Karpas-422 (cell line): ENCODE measurements around the gene GPC6. TPM values are rescaled to one million over a fixed set of nuclear protein-coding genes. Genes with fewer than 3 reads are reported as not detected.

Experiments used
- DNase-seq: peaks from one replicate; pipeline ENCODE4 v3.0.0-alpha.2; 2015
- H2AFZ ChIP-seq: fragments of 200-600 bp; sonication (generic); 2 replicates; pipeline ENCODE4 v1.6.1; 2014; ENCODE audit warnings: antibody characterized with exemption, low read length, mixed read lengths
- H3K27ac ChIP-seq: fragments of 200-600 bp; sonication (generic); 2 replicates; pipeline ENCODE4 v1.5.1; 2014; ENCODE audit warnings: mild to moderate bottlenecking, low read length, moderate library complexity
- H3K27me3 ChIP-seq: fragments of 200-600 bp; sonication (generic); 2 replicates; pipeline ENCODE4 v1.6.1; 2014; ENCODE audit warnings: low read length, mixed read lengths
- H3K36me3 ChIP-seq: fragments of 200-600 bp; sonication (generic); 2 replicates; pipeline ENCODE4 v1.6.1; 2014; ENCODE audit warnings: low read length, mixed read lengths; ENCODE audit not compliant: insufficient read depth
- H3K4me1 ChIP-seq: fragments of 200-600 bp; sonication (generic); 2 replicates; pipeline ENCODE4 v1.6.1; 2014; ENCODE audit warnings: mild to moderate bottlenecking, low read length, mixed read lengths
- H3K4me2 ChIP-seq: fragments of 200-600 bp; sonication (generic); 2 replicates; pipeline ENCODE4 v1.6.1; 2014; ENCODE audit warnings: low read length, low read depth, mild to moderate bottlenecking; ENCODE audit not compliant: poor library complexity, severe bottlenecking
- H3K4me3 ChIP-seq: fragments of 200-600 bp; sonication (generic); 2 replicates; pipeline ENCODE4 v1.5.1; 2014; ENCODE audit warnings: mild to moderate bottlenecking, antibody characterized with exemption, low read length, mixed read lengths
- H3K79me2 ChIP-seq: fragments of 200-600 bp; sonication (generic); 2 replicates; pipeline ENCODE4 v1.6.1; 2014; ENCODE audit warnings: mild to moderate bottlenecking, low read length, mixed read lengths
- H3K9ac ChIP-seq: fragments of 200-600 bp; sonication (generic); 2 replicates; pipeline ENCODE4 v1.6.0; 2014; ENCODE audit warnings: low read length
- H3K9me2 ChIP-seq: fragments of 200-600 bp; sonication (generic), shearing (Covaris generic); replicated peaks from 2 replicates; pipeline ENCODE4 v1.6.0; 2014; ENCODE audit warnings: mild to moderate bottlenecking, low read length, moderate library complexity; ENCODE audit not compliant: insufficient read depth
- H3K9me3 ChIP-seq: fragments of 300-700, 200-600 bp; sonication (generic); 2 replicates; pipeline ENCODE4 v1.6.1; 2014; ENCODE audit warnings: low read length, mixed read lengths
- H4K20me1 ChIP-seq: fragments of 200-600 bp; sonication (generic); 2 replicates; pipeline ENCODE4 v1.6.1; 2014; ENCODE audit warnings: mild to moderate bottlenecking, antibody characterized with exemption, low read length, low read depth; ENCODE audit not compliant: insufficient read depth
- total RNA-seq: library from RNA; depleted of rRNA; stranded (reverse); fragments of >200 nt; shearing (Covaris generic); gene quantifications from 2 replicates; pipeline ENCODE4 v1.2.3, GENCODE V29; 2014; ENCODE audit warnings: low replicate concordance

Gene GPC6
- total RNA-seq, 1 experiment from 2014 or later = not detected

DNA sequence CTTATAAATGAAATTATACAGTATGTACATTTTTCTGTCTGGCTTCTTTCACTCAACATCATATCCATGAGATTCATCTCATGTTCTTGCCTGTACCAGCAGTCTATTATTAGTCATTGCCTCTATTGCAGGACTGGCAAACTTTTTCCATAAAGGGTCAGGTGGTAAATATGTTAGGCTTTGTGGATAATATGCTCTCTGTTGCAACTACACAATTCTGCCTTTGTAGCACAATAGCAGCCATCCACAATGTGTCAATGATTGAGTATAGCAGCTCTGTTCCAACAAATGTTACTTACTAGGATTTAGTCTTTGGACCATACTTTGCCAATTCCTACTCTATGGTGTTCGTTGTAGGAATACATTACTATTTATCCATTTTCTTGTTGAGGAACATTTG, 948.5 kb downstream of the GPC6 start:
- no peak overlapping the region for H3K4me3 ChIP-seq
- no peaks in the 10 kb centered on the region; the same call in 1 of the 2 replicates for H3K9me3 ChIP-seq
- no peaks in the 10 kb centered on the region for H3K36me3 ChIP-seq
- no peak overlapping the region for H2AFZ ChIP-seq
- no peak for DNase-seq
- no peak overlapping the region for H3K9ac ChIP-seq
- H3K4me1 ChIP-seq = no peaks in the 10 kb centered on the region
- H3K27ac ChIP-seq = no peak overlapping the region
- no peaks in the 10 kb centered on the region for H3K79me2 ChIP-seq
- no peak overlapping the region for H3K4me2 ChIP-seq
- H3K27me3 ChIP-seq = no peaks in the 10 kb centered on the region
- no peaks in the 10 kb centered on the region for H4K20me1 ChIP-seq
- H3K9me2 ChIP-seq = no peaks in the 10 kb centered on the region

DNA sequence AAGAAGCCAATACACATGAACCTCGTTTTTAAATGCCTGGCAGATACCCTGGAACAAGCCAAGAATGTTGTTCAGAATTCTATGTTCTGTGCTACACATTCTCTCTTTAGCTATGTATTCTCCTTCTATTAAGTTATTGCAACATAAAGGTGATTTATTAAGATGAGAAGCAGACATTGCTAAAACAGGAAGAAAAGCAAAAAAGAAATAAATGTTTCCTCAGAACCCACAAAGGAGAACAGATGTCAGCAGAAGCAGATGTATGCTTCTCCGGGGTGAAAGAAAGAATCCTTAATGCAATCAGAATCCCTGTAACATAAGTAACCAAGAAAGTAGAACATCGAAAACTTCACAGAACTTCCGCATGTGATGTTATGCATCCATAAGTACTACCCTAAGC, 950.0 kb downstream of the GPC6 start:
- H3K9ac ChIP-seq = no peak overlapping the region
- no peaks in the 10 kb centered on the region for H3K79me2 ChIP-seq
- no peaks in the 10 kb centered on the region for H3K27me3 ChIP-seq
- no peaks in the 10 kb centered on the region for H3K4me1 ChIP-seq
- no peaks in the 10 kb centered on the region for H3K36me3 ChIP-seq
- no peaks in the 10 kb centered on the region; the same call in 1 of the 2 replicates for H3K9me3 ChIP-seq
- H3K4me2 ChIP-seq = no peak overlapping the region
- DNase-seq = no peak
- H4K20me1 ChIP-seq = no peaks in the 10 kb centered on the region
- H3K9me2 ChIP-seq = no peaks in the 10 kb centered on the region
- no peak overlapping the region for H3K27ac ChIP-seq
- H3K4me3 ChIP-seq = no peak overlapping the region
- H2AFZ ChIP-seq = no peak overlapping the region

DNA sequence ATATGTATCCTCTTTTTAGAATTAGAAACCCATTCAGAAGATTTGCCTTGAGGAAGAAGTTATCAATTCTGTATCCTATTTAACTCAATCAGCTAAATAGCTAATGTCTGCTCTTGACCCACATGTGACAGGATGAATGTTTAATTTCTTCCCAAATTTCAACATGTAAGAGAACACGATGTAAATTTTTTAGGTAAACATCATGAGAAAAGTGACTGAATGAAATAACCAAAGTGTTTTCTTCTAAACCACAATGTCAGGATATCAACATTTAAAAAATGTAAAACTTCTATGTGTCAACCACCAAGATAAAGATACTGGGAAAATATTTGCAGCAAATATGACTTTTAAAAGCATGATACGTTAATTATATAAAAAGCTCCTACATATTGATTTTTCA, 950.4 kb downstream of the GPC6 start:
- Histone ChIP-seq H3K4me1 (no peaks in the 10 kb centered on the region), H3K9ac (no peak overlapping the region), H3K9me2 (no peaks in the 10 kb centered on the region), H3K36me3 (no peaks in the 10 kb centered on the region), H3K27me3 (no peaks in the 10 kb centered on the region), H3K4me2 (no peak overlapping the region), H4K20me1 (no peaks in the 10 kb centered on the region), H3K9me3 (no peaks in the 10 kb centered on the region; the same call in 1 of the 2 replicates), H2AFZ (no peak overlapping the region), H3K79me2 (no peaks in the 10 kb centered on the region), H3K27ac (no peak overlapping the region), H3K4me3 (no peak overlapping the region)
- no peak for DNase-seq

GRCh38 chr13:94178625-94179244, 952.1 kb downstream of the GPC6 start:
- H2AFZ ChIP-seq = no peak overlapping the region
- no peaks in the 10 kb centered on the region; the same call in 1 of the 2 replicates for H3K9me3 ChIP-seq
- H3K79me2 ChIP-seq = no peaks in the 10 kb centered on the region
- no peak overlapping the region for H3K4me2 ChIP-seq
- no peaks in the 10 kb centered on the region for H3K9me2 ChIP-seq
- no peak for DNase-seq
- H3K4me1 ChIP-seq = no peaks in the 10 kb centered on the region
- no peak overlapping the region for H3K27ac ChIP-seq
- no peak overlapping the region for H3K9ac ChIP-seq
- no peaks in the 10 kb centered on the region for H4K20me1 ChIP-seq
- H3K36me3 ChIP-seq = no peaks in the 10 kb centered on the region
- no peaks in the 10 kb centered on the region for H3K27me3 ChIP-seq
- no peak overlapping the region for H3K4me3 ChIP-seq

- H2AFZ ChIP-seq = no peak overlapping the region
- H3K79me2 ChIP-seq = no peaks in the 10 kb centered on the region
- H4K20me1 ChIP-seq = no peaks in the 10 kb centered on the region
- no peak overlapping the region for H3K9ac ChIP-seq
- no peaks in the 10 kb centered on the region for H3K9me2 ChIP-seq
- H3K9me3 ChIP-seq = no peaks in the 10 kb centered on the region
- H3K4me2 ChIP-seq = no peak overlapping the region
- H3K27me3 ChIP-seq = no peaks in the 10 kb centered on the region
- H3K4me3 ChIP-seq = no peak overlapping the region
- H3K4me1 ChIP-seq = no peaks in the 10 kb centered on the region
- no peak overlapping the region for H3K27ac ChIP-seq
- DNase-seq = no peak
- no peaks in the 10 kb centered on the region for H3K36me3 ChIP-seq
Measured at GRCh38 chr13:94181461-94182107, 955.0 kb downstream of the GPC6 start.

DNA sequence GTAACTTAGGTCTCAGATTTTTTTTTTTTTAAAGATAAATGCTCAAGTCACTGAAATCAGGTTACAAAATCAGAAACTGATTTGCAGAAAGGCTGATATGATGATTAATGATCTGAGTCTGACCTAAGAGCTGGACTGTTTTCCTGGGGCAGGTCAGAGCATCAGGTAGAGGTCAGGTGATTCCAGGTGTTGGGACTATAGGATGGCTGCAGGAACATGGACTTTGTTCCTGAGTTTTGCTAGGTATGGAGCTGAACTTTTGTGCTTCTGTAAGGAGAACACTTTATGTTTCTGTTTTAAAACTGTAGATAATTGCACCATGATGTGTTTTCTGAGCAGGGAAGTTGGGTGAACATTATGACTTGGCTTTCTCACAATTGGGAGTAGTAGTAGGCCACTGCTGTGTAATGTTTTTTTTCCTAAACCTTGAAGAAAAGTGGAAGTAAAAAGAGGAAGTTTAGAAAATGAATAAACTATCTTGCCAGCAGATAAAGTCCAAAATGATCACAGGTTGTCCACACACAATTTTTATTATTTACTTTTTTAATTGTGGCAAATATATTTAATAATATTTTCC, 955.7 kb downstream of the GPC6 start:
- H3K4me2 ChIP-seq = no peak overlapping the region
- no peak overlapping the region for H3K27ac ChIP-seq
- H2AFZ ChIP-seq = no peak overlapping the region
- no peaks in the 10 kb centered on the region for H3K9me2 ChIP-seq
- no peaks in the 10 kb centered on the region for H4K20me1 ChIP-seq
- no peak for DNase-seq
- no peak overlapping the region for H3K4me3 ChIP-seq
- no peaks in the 10 kb centered on the region for H3K4me1 ChIP-seq
- no peaks in the 10 kb centered on the region for H3K27me3 ChIP-seq
- H3K36me3 ChIP-seq = no peaks in the 10 kb centered on the region
- no peaks in the 10 kb centered on the region for H3K79me2 ChIP-seq
- no peaks in the 10 kb centered on the region for H3K9me3 ChIP-seq
- H3K9ac ChIP-seq = no peak overlapping the region

DNA sequence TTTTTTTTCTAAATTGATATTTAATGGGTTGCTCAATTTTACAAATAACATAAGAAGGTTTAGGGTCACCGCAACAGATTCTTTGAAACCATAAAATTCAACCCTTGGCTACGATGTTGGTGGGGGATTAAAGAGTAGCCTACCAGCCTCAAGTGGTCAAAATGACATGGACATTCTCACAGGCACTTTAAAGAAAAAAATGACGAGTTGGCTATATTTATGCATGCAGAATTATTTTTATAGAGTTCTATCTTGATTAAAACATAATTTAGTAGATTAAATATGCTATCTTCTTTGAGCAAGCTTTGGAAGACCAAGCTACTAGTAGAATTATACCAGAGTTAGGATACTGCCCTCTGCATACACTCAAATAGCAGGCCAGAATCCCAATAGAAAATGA, 959.9 kb downstream of the GPC6 start:
- Histone ChIP-seq H3K4me1 (no peaks in the 10 kb centered on the region), H3K9ac (no peak overlapping the region)
- DNase-seq = no peak

GRCh38 chr13:94188201-94188854, 961.7 kb downstream of the GPC6 start:
- Histone ChIP-seq H3K4me3 (no peak overlapping the region), H3K27me3 (no peaks in the 10 kb centered on the region), H3K79me2 (no peaks in the 10 kb centered on the region), H3K4me1 (no peaks in the 10 kb centered on the region), H2AFZ (no peak overlapping the region), H3K36me3 (no peaks in the 10 kb centered on the region), H3K9me2 (no peaks in the 10 kb centered on the region), H3K9ac (no peak overlapping the region), H4K20me1 (no peaks in the 10 kb centered on the region), H3K9me3 (no peaks in the 10 kb centered on the region), H3K27ac (no peak overlapping the region), H3K4me2 (no peak overlapping the region)
- DNase-seq = no peak

More for the DNA sequence above, 959.9 kb downstream of the GPC6 start:
- H4K20me1 ChIP-seq = no peaks in the 10 kb centered on the region
- no peak overlapping the region for H3K4me2 ChIP-seq
- H3K27ac ChIP-seq = no peak overlapping the region
- H3K36me3 ChIP-seq = no peaks in the 10 kb centered on the region
- H2AFZ ChIP-seq = no peak overlapping the region
- H3K4me3 ChIP-seq = no peak overlapping the region
- H3K9me3 ChIP-seq = no peaks in the 10 kb centered on the region
- no peaks in the 10 kb centered on the region for H3K9me2 ChIP-seq
- no peaks in the 10 kb centered on the region for H3K79me2 ChIP-seq
- no peaks in the 10 kb centered on the region for H3K27me3 ChIP-seq
